GM12878 (cell line): ENCODE results near the gene NOP56. TPM values are rescaled to one million over a fixed set of nuclear protein-coding genes. Genes with fewer than 3 reads are reported as not detected.
"Not testable (repeated sequence)": the region's sequence is repeated elsewhere in the genome, so short reads cannot be mapped to it uniquely, and the experiment has no call there.

Experiments used
- ATAC-seq: fragments of 200-7000 bp; cut with Tn5 transposase; 3 replicates; pipeline ENCODE4 v1.9.1; 2020; ENCODE audit warnings: mild to moderate bottlenecking, moderate library complexity
- BruUV-seq: library from RNA; stranded (reverse); fragments of 400-500 nt; replicated peaks from 2 replicates; lab custom pipeline; 2021; lab: Mats Ljungman, UMichigan
- CTCF ChIA-PET: fragments of 300-600 bp; sonication (Branson Sonifier 250); formaldehyde crosslinking; extraction: SDS; loops from one replicate; lab custom pipeline; 2021; ENCODE audit warnings: inconsistent platforms; lab: Yijun Ruan, JAX
- POLR2A ChIA-PET: fragments of 350-600 bp; formaldehyde crosslinking; extraction: SDS; loops from one replicate; lab custom pipeline; 2021; ENCODE audit warnings: inconsistent platforms; lab: Charles Lee
- RAD21 ChIA-PET: fragments of 300-600 bp; sonication (Branson Sonifier 250); formaldehyde crosslinking; loops from one replicate; lab custom pipeline; 2023; ENCODE audit warnings: antibody characterized with exemption; ENCODE audit not compliant: unreplicated experiment; lab: Charles Lee
- SMC1A ChIA-PET: fragments of 300-600 bp; sonication (Branson Sonifier 250); formaldehyde crosslinking; loops from one replicate; lab custom pipeline; 2023; ENCODE audit not compliant: unreplicated experiment, uncharacterized antibody; lab: Charles Lee
- DNase-seq: peaks from one replicate; pipeline ENCODE4 v3.0.0-alpha.2; 2011; ENCODE audit warnings: low read depth, low spot score
- FAIRE-seq: peaks from 3 replicates; lab custom pipeline; 2011; peaks lifted over from hg19 to GRCh38; lab: Jason Lieb, UNC
- H2AFZ ChIP-seq: 2 replicates; pipeline ENCODE4 v1.6.0; 2011; ENCODE audit warnings: low read depth, low read length, control low read depth; ENCODE audit not compliant: control insufficient read depth
- H3K27ac ChIP-seq: 2 replicates; pipeline ENCODE4 v1.5.1; 2011; ENCODE audit warnings: control low read depth; ENCODE audit not compliant: control insufficient read depth, insufficient read depth
- H3K27me3 ChIP-seq, 2 experiments: replicated peaks in 1 of 2; 2 replicates each; pipeline versions ENCODE4 v1.6.0 to v1.6.1; 2011; ENCODE audit warnings: low read length in 1 of 2; ENCODE audit not compliant: control insufficient read depth in 2 of 2, insufficient read depth in 2 of 2
- H3K36me3 ChIP-seq, 2 experiments: 2 replicates each; pipeline ENCODE4 v1.5.1; 2011; ENCODE audit warnings: low read length in 1 of 2; ENCODE audit not compliant: control insufficient read depth in 2 of 2, insufficient read depth in 2 of 2
- H3K4me1 ChIP-seq: 2 replicates; pipeline ENCODE4 v1.6.1; 2011; ENCODE audit warnings: mild to moderate bottlenecking, low read length, moderate library complexity, mixed read lengths; ENCODE audit not compliant: control insufficient read depth, insufficient read depth
- H3K4me2 ChIP-seq: 2 replicates; pipeline ENCODE4 v1.6.0; 2011; ENCODE audit warnings: control low read depth; ENCODE audit not compliant: control insufficient read depth, insufficient read depth
- H3K4me3 ChIP-seq: fragments of 200-600 bp; sonication (generic); 2 replicates; pipeline ENCODE4 v1.5.1; 2016
- H3K79me2 ChIP-seq: 2 replicates; pipeline ENCODE4 v1.6.0; 2011; ENCODE audit warnings: low read length; ENCODE audit not compliant: control insufficient read depth, insufficient read depth
- H3K9ac ChIP-seq: 2 replicates; pipeline ENCODE4 v1.8.0; 2011; ENCODE audit warnings: low read length, control low read depth, mixed read lengths; ENCODE audit not compliant: control insufficient read depth, insufficient read depth
- H3K9me3 ChIP-seq: replicated peaks from 3 replicates; pipeline ENCODE4 v1.5.1; 2011; ENCODE audit warnings: mild to moderate bottlenecking, low read length; ENCODE audit not compliant: control insufficient read depth, insufficient read depth
- H4K20me1 ChIP-seq: 2 replicates; pipeline ENCODE4 v1.6.0; 2011; ENCODE audit not compliant: control insufficient read depth, insufficient read depth
- HDAC6 ChIP-seq: fragments of 200-600 bp; sonication (generic); IDR thresholded peaks from one replicate; pipeline ENCODE4 v1.8.0; 2017; ENCODE audit warnings: antibody characterized with exemption; ENCODE audit not compliant: unreplicated experiment
- NR2C2 ChIP-seq: IDR thresholded peaks from 2 replicates; pipeline ENCODE4 v1.6.1; 2011; ENCODE audit warnings: borderline replicate concordance, low read depth; ENCODE audit not compliant: control insufficient read depth, insufficient read length
- WGBS: methylation state at CpG from one replicate; pipeline ENCODE4 v1.1.6; 2016; ENCODE audit warnings: low lambda C conversion rate; ENCODE audit not compliant: insufficient replicate concordance, insufficient coverage; ENCODE audit errors: missing lambda C conversion rate; 5-methylcytosine and 5-hydroxymethylcytosine counted together
- in situ Hi-C: fragments of 300-500 bp; cut with MboI; formaldehyde crosslinking; loops from 9 replicates; pipeline ENCODE4 v1.14.3; 2018; ENCODE audit warnings: mixed read lengths
- intact Hi-C: fragments of 100-400 bp; cut with micrococcal nuclease; formaldehyde crosslinking; loops from one replicate; pipeline ENCODE4 v1.14.2; 2022; ENCODE audit not compliant: unreplicated experiment
- polyA plus RNA-seq, 11 experiments: library from polyadenylated mRNA; depleted of rRNA in 4 of 11; unstranded in 6 of 11; stranded (reverse) in 5 of 11; fragments of >200 nt; fragmentation: Nextera tagmentation in 4 of 11; fragmentation: Illumina TruSeq in 1 of 11; extraction: Ambion mirVana in 4 of 11; extraction: Trizol in 1 of 11; gene quantifications; 1 replicate in 1 of 11; 2 replicates in 10 of 11; pipeline versions ENCODE4 v1.2.1 to v1.2.3, GENCODE V29; 2011 to 2016; ENCODE audit warnings: inconsistent platforms in 2 of 11, missing spikeins in 2 of 11, low read depth in 1 of 11
- total RNA-seq, 4 experiments: library from RNA; depleted of rRNA in 3 of 4; stranded (reverse); fragments of >200 nt in 3 of 4; fragmentation: Illumina TruSeq in 1 of 4; extraction: Trizol in 1 of 4; gene quantifications; 2 replicates each; pipeline versions ENCODE4 v1.2.1 to v1.2.3, GENCODE V29; 2013 to 2021

The NOP56 gene
- total and polyA plus RNA-seq, 10 of the 15 experiments (the other 5 are each of a cell fraction or from before 2014, with no cell fraction given): 254 to 550 (median 464) TPM

DNA sequence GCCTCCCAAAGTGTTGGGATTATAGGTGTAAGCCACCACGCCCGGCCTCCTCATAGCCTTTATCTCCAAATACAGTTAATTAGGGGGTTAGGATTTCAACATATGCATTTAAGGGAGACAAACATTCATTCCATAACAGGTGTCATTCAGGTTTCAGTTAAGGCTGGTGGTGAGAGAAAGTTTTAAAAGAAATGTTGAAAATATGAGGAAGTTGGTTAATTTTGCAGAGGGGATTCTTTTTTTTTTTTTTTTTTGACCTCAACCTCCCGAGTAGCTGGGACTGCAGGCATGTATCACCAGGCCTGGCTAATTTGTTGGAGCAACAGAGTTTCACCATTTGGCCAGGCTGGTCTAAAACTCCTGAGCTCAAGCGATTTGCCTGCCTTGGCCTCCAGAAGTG lies 27.6 kb downstream of the NOP56 start:
- RAD21 ChIA-PET: no interaction called here
- 42% methylated on average over 4 of the region's 4 CpGs for WGBS
- intact Hi-C loops: loop anchor here (10.0 kb wide), 1 partner anchor 65 kb away; no protein-coding TSS in a partner anchor

DNA sequence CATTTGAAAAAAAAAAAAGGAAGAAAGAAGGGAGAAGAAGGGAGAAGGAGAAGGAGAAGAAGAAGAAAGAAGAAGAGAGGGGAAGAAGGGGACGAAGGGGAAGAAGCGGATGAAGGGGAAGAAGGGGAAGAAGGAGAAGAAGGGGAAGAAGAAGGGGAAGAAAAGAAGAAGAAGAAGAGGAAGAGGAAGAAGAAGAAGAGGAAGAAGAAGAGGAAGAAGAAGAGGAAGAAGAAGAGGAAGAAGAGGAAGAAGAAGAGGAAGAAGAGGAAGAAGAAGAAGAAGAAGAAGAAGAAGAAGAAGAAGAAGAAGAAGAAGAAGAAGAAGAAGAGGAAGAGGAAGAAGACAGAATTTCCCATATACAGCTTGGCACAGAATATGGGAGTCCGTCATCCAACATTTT lies 29.6 kb downstream of the NOP56 start:
- SMC1A ChIA-PET: not testable (repeated sequence)
- intact Hi-C loops: loop anchor here (10.0 kb wide), 1 partner anchor 63 kb away; no protein-coding TSS in a partner anchor

More for the DNA sequence above, 27.6 kb downstream of the NOP56 start:
- SMC1A ChIA-PET: no interaction called here
- no peak overlapping the region for H3K9ac ChIP-seq
- no peaks in the 10 kb centered on the region for H3K4me1 ChIP-seq
- no peak overlapping the region for H3K4me2 ChIP-seq
- H3K79me2 ChIP-seq: no peaks in the 10 kb centered on the region
- no peak overlapping the region for H3K4me3 ChIP-seq
- no peak for TF ChIP-seq NR2C2
- TF ChIP-seq HDAC6: no peak
- no peak overlapping the region for H2AFZ ChIP-seq
- ATAC-seq: no peak
- DNase-seq: no peak
- H3K27me3 ChIP-seq: no peaks in the 10 kb centered on the region; a peak in 2 of 4 replicates
- H3K9me3 ChIP-seq: no peaks in the 10 kb centered on the region
- FAIRE-seq: no peak
- no TSS peak for BruUV-seq
- POLR2A ChIA-PET: interaction anchor here (0.7 kb wide), 1 partner anchor 20 kb away, joined by 3 read pairs; no protein-coding TSS in a partner anchor
- no peak overlapping the region for H3K27ac ChIP-seq
- no peaks in the 10 kb centered on the region for H3K36me3 ChIP-seq
- in situ Hi-C loops: no loop called here
- H4K20me1 ChIP-seq: no peaks in the 10 kb centered on the region
- CTCF ChIA-PET: no interaction called here

DNA sequence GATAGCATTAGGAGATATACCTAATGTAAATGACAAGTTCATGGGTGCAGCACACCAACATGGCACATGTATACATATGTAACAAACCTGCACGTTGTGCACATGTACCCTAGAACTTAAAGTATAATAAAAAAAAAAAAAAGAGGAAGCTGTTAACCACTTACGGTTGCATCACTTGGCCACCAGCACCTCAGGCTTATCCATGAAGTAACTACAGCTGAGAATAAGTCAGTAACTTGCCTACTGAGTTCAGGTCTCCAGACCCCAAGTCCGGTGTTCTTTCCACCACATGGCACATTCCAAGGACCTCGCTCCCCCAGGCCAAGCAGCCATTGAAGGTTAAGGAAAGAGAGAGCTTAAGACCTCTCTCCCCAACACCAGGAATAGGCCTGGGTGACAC lies 32.4 kb downstream of the NOP56 start:
- ATAC-seq, POLR2A ChIA-PET, SMC1A ChIA-PET: not testable (repeated sequence)

More for the DNA sequence above, 29.6 kb downstream of the NOP56 start:
- ATAC-seq, H3K9me3 ChIP-seq, H2AFZ ChIP-seq, CTCF ChIA-PET, H3K27ac ChIP-seq, H3K4me3 ChIP-seq, H3K27me3 ChIP-seq, FAIRE-seq, in situ Hi-C loops, DNase-seq, H4K20me1 ChIP-seq, H3K4me2 ChIP-seq, H3K36me3 ChIP-seq, BruUV-seq, H3K4me1 ChIP-seq, H3K79me2 ChIP-seq, H3K9ac ChIP-seq, POLR2A ChIA-PET, RAD21 ChIA-PET: not testable (repeated sequence)
- WGBS: 17% methylated on average over 3 of the region's 3 CpGs

More for the DNA sequence above, 32.4 kb downstream of the NOP56 start:
- H2AFZ ChIP-seq, H3K9me3 ChIP-seq, H3K27me3 ChIP-seq, H4K20me1 ChIP-seq, H3K27ac ChIP-seq, in situ Hi-C loops, H3K36me3 ChIP-seq, H3K4me1 ChIP-seq, H3K4me2 ChIP-seq, BruUV-seq, H3K79me2 ChIP-seq, H3K9ac ChIP-seq, RAD21 ChIA-PET, DNase-seq, FAIRE-seq, H3K4me3 ChIP-seq: not testable (repeated sequence)
- CTCF ChIA-PET: interaction anchor here (1.0 to 1.3 kb wide), 2 partner anchors 10 to 17 kb away, joined by 3 read pairs; no protein-coding TSS in a partner anchor
- intact Hi-C loops: loop anchor here (10.0 kb wide), 1 partner anchor 60 kb away; no protein-coding TSS in a partner anchor
- WGBS: 37% methylated on average over 3 of the region's 4 CpGs
